ENCODE data around the gene CCL19.
A peak's percentile ranks its signal among the peaks of the same experiment; 100 is the strongest.

CCL19 gene

DNA sequence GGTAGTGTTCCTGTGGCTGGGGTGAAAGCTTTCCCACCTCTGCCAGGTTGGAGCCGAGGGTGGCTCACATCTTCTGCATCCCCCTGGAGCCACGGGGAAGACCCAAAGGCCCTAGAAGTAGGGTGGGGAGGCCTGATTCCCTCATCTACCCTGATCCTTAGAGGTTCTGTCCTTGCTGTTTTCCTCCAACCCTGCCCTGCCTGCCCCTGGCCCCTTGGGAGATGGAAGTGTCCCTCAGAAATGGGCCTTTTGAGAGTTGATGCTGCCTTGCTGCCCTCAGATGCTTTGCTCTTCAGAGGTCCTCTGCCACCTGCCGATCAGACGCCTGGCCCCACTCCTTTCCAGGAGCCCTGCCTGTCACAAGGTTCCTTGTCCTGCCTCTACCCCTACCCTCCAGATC is 6.3 kb downstream of the CCL19 start:
- Mint-ChIP-seq H3K4me1 (peaks cover 8% of the 10 kb centered on the region), H3K27ac (no peak overlapping the region), H3K27me3 (no peaks in the 10 kb centered on the region), H3K4me3 (no peak overlapping the region), H3K9me3 (no peaks in the 10 kb centered on the region), H3K36me3 (no peaks in the 10 kb centered on the region)

DNA sequence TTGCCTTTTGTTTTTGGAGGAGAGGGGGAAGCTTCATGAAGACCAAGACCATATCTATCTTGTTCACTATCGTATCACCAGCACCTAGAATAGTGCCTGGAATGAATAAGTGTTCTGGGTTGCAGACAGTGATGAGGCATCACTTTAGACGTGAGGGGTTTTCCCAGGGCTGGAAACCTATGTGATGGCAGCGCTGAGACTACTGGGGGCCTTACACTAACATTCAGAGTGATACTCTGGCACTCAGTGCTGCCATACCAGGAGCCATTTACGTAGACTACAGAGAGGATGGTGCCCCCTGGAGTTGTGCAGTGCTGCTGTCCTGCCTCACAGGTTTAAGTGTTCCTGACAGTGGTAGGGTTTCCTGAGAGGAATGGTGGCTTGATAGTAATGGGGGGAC is 6.9 kb downstream of the CCL19 start:
- Mint-ChIP-seq H3K27me3 (no peaks in the 10 kb centered on the region), H3K4me3 (no peak overlapping the region), H3K36me3 (no peaks in the 10 kb centered on the region), H3K27ac (no peak overlapping the region), H3K4me1 (peaks cover 8% of the 10 kb centered on the region), H3K9me3 (no peaks in the 10 kb centered on the region)

DNA sequence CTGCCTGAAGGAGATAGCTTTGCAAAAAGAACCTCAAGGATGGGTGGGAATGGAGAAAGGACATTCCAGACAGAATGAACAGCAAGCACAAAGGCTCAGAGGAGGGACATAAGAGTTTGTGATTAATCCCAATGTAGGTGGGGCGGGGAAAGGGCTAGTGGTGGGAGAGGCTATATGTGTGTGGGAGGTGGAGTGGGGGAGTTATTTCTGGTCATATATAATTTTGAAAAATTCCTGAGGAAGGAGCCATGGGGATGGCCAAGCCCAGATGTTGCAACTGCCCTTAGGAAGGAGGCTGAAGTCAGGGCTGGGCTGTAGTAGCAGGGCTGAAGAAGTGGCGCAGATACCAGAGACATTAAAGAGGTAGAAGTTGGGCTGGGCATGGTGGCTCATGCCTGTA is 15.2 kb downstream of the CCL19 start:
- Mint-ChIP-seq H3K36me3 (no peaks in the 10 kb centered on the region), H3K27me3 (no peaks in the 10 kb centered on the region), H3K9me3 (no peaks in the 10 kb centered on the region), H3K4me3 (no peak overlapping the region), H3K4me1 (peaks cover 4% of the 10 kb centered on the region), H3K27ac (no peak overlapping the region)

DNA sequence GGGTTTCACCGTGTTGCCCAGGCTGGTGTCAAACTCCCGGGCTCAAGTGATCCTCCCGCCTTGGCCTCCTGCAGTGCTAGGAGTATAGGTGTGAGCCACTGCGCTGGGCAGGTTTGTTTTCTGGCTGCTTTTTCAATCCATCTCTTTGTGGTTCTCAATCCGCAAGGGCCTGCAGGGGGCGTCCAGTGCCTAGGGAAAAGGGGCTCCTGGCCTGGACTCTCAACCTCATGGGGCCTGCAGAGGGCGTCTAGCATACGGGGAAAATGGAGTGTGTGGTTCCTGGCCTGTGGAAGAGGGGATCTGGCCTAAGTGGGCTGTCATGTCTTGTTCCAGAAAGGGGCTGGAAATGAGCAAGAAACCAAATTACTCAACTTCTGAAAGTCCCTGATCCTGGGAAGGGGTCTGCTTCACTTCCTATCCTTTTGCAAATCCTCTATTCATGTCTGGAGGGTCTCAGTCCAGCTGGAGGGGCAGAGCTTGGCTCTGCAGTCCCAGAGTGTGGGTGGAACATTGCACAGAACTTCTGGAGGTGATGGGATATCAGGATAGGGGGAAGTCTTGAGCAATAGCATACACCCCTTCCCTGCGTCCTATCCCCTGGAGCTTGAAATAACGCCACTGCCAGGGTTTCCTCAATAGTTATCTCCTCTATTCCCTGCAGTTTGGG is 15.9 kb downstream of the CCL19 start:
- H3K27ac Mint-ChIP-seq: no peak overlapping the region
- H3K36me3 Mint-ChIP-seq: peaks cover 3% of the 10 kb centered on the region
- peaks cover 4% of the 10 kb centered on the region for H3K4me1 Mint-ChIP-seq
- H3K27me3 Mint-ChIP-seq: no peaks in the 10 kb centered on the region
- H3K4me3 Mint-ChIP-seq: no peak overlapping the region
- no peaks in the 10 kb centered on the region for H3K9me3 Mint-ChIP-seq

DNA sequence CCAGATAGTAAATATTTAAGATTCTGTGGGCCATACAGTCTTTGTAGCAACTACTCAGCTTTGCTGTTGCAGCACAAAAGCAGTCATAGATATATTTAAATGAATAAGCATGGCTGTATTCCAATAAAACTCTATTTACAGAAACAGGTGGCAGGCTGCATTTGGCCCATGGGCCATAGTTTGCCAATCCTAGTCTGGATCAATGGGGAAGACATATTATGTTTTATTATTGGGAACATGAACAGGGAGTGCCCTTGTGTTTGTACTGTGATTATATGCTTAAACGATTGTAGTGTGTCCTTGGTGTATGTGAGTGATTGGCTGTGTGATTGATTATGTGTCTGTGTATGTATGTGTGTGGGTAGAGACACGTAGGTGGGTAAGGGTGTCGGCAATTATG is 16.6 kb downstream of the CCL19 start:
- Mint-ChIP-seq H3K9me3 (peaks cover 3% of the 10 kb centered on the region), H3K27me3 (no peaks in the 10 kb centered on the region), H3K36me3 (peaks cover 6% of the 10 kb centered on the region), H3K27ac (no peak overlapping the region), H3K4me3 (no peak overlapping the region), H3K4me1 (peaks cover 4% of the 10 kb centered on the region)

DNA sequence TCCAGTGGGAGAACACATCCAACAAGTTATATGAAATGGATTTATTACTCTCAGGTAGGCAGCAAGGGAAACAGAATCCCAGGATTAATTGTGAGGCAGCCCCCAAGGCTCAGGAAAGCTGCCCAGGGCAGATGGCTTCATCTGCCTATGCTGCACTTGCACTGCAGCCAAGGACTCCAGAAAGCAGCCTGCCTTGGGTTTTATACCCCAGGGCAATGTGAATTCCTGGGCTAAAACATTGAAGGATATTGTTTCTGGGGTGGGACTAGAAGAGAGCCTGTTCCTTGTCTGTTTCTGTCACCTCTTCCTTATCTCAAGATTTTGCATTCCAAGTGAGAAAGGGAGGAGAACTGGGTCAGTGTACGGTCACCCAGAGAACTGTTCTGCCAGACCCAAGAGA is 19.8 kb downstream of the CCL19 start:
- Mint-ChIP-seq H3K36me3 (peaks cover 12% of the 10 kb centered on the region), H3K9me3 (peaks cover 9% of the 10 kb centered on the region), H3K4me3 (no peak overlapping the region), H3K27me3 (no peaks in the 10 kb centered on the region), H3K27ac (no peak overlapping the region), H3K4me1 (peaks cover 11% of the 10 kb centered on the region)

DNA sequence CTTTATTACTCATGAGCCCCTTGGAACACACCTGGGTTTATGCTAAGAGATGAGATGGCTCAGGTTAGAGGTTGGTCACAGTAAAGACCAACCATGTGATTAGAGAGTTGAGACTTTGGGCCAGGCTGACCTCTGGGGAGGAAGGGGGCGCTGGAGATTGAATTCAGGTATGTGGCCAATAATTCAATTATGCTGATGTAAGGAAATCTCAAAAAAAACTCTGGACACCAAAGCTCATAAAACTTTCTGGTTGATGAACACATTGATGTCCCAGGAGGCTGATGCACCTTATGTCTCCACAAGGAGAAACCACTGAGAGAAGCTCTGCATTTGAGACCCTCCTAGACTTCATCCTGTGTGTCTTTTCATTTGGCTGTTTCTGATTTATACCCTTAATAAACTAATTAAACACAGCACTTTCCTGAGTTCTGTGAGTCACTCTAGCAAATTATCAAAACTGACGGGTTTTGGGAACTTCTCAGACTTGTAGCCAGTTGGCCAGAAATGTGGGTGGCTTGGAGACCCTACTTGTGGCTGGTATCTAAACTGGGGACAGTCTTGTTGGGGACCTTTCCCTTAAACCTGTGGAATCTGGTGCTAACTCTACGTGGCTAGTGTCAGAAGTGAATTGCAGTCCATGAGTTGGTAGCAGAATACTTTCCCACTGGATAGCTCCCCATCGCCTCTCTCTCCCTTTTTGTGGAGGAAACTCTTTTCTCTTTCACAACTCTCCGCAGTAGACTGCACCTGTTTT is 21.1 kb downstream of the CCL19 start:
- Mint-ChIP-seq H3K27me3 (no peaks in the 10 kb centered on the region), H3K4me3 (no peak overlapping the region), H3K4me1 (peaks cover 11% of the 10 kb centered on the region), H3K36me3 (peaks cover 12% of the 10 kb centered on the region), H3K27ac (no peak overlapping the region), H3K9me3 (peaks cover 9% of the 10 kb centered on the region)

DNA sequence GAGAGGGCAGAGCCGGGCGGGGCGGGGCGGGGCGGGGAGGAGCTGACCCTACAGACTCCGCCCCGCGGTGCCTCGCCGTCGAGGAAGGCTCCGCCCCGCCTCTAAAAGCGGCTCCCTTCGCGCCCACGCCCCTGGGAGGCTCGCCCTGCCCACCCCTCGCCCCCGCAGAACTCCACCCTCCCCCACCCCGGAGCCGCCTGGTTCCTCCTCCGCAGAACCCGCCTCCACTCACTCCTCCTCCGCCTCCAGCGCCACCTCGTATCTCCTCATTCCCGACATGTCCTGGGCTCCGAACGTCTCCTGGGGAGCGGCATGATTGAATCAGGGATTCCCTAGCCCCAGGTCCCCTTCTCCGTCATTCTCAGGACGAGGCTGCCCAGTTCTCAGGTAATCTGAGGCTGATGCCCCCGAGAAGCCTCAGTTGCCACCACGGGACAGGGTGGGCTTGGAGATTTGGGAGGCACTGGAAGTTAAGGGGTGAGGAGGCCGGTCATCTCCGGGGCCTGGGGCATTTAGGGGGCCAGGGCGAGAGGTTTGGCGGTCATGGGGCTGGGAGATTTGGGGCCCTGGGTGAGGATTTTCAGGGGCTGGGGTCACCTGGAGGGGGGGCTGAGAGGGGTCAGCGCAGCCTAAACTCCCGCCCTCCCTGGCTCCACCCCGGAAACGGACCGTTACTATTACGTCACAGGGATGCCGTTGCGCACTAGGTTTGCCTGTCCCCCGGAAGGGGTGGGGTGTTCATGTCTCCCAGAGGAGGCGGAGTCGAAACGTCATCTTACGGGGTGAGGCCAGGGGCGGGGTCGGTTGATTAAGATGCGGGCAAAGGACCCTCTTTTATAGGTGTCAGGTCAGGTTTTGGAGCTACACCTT is 25.5 kb downstream of the CCL19 start:
- peaks cover 48% of the 10 kb centered on the region for H3K4me1 Mint-ChIP-seq
- H3K9me3 Mint-ChIP-seq: peaks cover 9% of the 10 kb centered on the region
- H3K4me3 Mint-ChIP-seq: peak overlapping the region; percentile 87
- no peaks in the 10 kb centered on the region for H3K27me3 Mint-ChIP-seq
- H3K36me3 Mint-ChIP-seq: peaks cover 12% of the 10 kb centered on the region
- peak overlapping the region; percentile 27 for H3K27ac Mint-ChIP-seq

DNA sequence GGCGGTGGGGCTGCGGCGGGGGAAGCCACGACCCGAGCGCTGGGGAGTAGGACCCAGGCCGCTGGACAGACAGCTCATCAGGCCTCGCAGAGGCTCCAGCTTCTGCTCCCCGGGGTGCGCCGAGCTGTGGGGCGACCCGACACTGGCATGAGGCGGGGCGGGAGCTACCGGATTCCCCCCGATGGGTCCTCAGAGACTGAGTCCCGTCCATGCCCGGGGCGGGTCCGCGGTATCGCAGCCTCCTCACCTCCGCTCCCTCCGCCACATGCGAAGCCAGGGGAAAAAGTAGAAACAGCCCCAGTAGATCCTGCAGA is 26.1 kb downstream of the CCL19 start:
- peaks cover 11% of the 10 kb centered on the region for H3K36me3 Mint-ChIP-seq
- H3K4me1 Mint-ChIP-seq: peaks cover 50% of the 10 kb centered on the region
- H3K9me3 Mint-ChIP-seq: peaks cover 9% of the 10 kb centered on the region

DNA sequence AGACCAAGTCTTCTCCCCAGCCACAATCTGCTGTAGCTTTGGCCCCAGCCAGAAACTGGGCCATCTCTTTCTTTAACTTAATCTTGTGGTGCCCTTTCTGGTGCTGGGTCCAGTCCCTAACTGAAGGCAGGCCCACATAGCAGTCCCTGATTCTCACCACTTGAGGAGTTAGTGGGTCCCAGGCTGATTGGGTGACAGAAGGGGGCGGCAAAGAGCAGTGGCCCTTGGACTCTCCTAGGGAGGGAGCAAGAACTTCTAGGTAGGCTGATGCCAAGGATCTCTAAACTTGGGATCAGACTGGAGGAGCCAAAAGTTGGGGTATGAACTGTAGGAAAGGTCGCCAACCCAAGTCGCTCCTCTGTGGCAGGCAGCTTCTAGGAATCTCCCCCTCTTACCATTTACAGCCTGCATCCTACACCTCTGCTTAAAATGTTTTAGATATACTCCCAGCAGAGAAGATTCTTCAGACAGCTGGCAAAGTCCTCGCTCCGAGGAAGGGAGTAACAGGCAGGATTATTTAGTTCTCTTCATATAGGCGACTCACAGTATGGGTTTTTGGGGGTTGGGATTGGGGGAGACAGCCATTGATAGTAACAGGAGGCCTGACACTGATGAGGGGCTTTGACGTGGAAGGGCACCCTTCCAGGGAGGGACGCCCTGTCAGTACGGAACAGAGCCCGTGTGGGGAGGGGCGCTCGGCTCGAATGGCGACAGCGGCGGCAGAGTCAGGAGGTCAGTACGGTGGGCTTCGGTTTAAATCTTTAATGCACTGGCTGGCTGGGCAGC is 26.6 kb downstream of the CCL19 start:
- Mint-ChIP-seq H3K4me3 (peak overlapping the region; percentile 87), H3K36me3 (peaks cover 8% of the 10 kb centered on the region), H3K27me3 (no peaks in the 10 kb centered on the region), H3K9me3 (peaks cover 6% of the 10 kb centered on the region), H3K4me1 (peaks cover 50% of the 10 kb centered on the region), H3K27ac (peak overlapping the region; percentile 84)

More for the DNA sequence above, 26.1 kb downstream of the CCL19 start:
- Mint-ChIP-seq H3K4me3 (peak overlapping the region; percentile 87), H3K27ac (no peak overlapping the region), H3K27me3 (no peaks in the 10 kb centered on the region)

DNA sequence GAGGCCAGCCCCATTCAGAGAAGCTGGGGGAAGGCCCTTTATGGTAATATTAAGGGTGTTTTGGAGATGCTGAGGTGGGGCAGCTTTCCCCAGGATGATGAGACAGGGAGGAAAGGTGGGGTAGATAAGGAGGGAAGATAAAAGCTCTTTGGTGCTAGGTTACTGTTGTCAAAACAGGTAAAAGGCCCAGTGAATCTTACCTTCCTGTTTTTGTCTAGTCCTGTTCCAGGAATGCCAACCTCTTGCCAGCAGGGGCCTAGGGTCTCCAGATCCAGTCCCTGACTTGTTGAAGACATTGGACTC is 27.8 kb downstream of the CCL19 start:
- H3K9me3 Mint-ChIP-seq: no peaks in the 10 kb centered on the region
- peaks cover 2% of the 10 kb centered on the region for H3K36me3 Mint-ChIP-seq
- peak overlapping the region; percentile 26 for H3K4me3 Mint-ChIP-seq
- no peaks in the 10 kb centered on the region for H3K27me3 Mint-ChIP-seq
- H3K27ac Mint-ChIP-seq: peak overlapping the region; percentile 84
- H3K4me1 Mint-ChIP-seq: peaks cover 50% of the 10 kb centered on the region

DNA sequence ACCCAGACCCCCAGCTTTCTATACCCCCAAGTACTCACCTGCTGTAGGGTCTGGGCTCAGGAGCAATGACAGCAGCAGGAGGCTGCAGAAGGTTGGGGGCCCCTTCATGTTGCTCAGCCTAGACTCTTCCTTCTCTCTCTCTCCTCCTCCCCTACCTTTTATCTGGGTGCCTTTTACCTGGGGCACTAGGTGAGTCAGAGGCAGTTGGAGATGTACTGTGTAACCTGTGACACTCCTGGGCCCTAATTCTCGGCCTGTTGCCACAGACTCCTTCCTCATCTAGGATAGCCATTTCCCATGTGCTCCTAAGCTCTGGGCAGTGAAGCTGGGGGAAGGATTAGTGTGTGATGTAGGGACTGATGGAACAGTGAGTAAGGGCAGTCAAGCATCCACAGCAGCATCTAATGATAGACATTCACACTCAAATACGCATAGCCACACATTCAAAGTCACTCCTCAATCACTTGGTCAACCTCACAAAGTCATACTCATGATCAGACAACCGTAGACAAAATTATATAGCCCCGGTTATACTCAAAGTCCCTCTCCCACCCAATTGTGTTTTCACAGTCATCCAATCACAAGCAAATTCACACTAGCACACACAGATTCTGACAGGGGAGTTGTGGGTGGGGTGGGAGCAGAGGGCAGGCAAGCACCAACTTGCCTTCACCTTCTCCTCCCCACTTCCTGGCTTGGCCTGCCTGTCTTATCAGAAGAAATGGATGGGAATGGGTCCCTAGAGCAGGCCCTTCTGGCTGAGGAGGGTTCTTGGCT is 28.4 kb downstream of the CCL19 start, which contains the start of gene CCL27:
TSS of gene CCL27 (minus strand) at position 132 of the 777 bp plus-strand sequence. CDS start at position 108, 24 bp downstream.
- H3K27ac Mint-ChIP-seq: peak within 1 kb of the TSS; percentile 84
- no peaks in the 10 kb centered on the region for H3K27me3 Mint-ChIP-seq
- H3K9me3 Mint-ChIP-seq: no peaks in the 10 kb centered on the region
- peak within 1 kb of the TSS; percentile 26 for H3K4me3 Mint-ChIP-seq
- H3K36me3 Mint-ChIP-seq: peaks cover 2% of the 10 kb centered on the region
- H3K4me1 Mint-ChIP-seq: peaks cover 50% of the 10 kb centered on the region

DNA sequence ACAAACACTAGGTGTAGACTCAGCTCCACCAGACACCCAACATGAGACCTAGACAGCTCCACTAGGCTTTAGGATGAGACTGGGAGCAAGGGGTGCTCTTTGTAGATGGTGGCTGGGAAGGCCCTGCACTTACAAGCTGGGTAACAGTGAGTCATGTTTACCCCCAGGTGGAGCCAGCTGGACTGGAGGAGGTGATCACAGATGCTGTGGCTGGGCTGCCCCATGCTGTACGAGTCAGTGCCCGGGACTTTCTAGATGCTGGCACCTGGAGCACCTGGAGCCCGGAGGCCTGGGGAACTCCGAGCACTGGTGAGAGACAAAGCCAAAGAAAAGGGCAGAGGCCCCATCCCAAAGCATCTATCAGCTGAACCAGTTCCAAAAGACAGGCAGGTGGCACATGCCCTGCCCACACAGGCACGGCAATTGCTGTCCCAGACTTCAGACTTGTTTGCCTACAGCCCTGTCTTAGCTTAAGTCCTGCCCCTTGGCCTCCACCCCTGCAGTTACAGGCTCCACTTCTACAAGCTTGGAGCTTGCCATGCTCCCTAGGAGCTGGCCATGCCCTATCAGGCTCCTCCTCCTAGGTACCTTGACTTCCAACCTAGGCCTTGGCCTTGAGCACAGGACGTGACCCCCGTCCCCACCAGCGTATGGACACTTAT is 31.4 kb downstream of the CCL19 start:
- peaks cover 48% of the 10 kb centered on the region for H3K4me1 Mint-ChIP-seq
- H3K27ac Mint-ChIP-seq: no peak overlapping the region
- no peaks in the 10 kb centered on the region for H3K27me3 Mint-ChIP-seq
- H3K36me3 Mint-ChIP-seq: peaks cover 2% of the 10 kb centered on the region
- H3K9me3 Mint-ChIP-seq: no peaks in the 10 kb centered on the region
- no peak overlapping the region for H3K4me3 Mint-ChIP-seq

DNA sequence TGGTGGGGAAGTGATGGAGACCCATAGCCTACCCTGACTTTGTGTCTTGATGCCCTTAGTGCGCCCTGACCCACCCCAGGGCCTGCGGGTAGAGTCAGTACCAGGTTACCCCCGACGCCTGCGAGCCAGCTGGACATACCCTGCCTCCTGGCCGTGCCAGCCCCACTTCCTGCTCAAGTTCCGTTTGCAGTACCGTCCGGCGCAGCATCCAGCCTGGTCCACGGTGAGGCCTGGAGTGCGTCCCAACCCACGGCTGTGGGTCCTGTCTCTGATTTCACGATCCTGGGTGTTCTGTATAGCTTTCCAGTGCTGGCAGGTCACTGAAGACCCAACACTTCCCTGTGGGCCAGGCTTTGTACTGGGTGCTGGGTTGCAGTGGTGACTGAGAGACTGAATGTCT is 32.6 kb downstream of the CCL19 start:
- Mint-ChIP-seq H3K27me3 (no peaks in the 10 kb centered on the region), H3K9me3 (no peaks in the 10 kb centered on the region), H3K4me1 (peaks cover 41% of the 10 kb centered on the region), H3K4me3 (no peak overlapping the region), H3K36me3 (peaks cover 2% of the 10 kb centered on the region), H3K27ac (no peak overlapping the region)

All from activated naive CD4-positive, alpha-beta T cell treated with anti-CD3 and anti-CD28 coated beads, Interleukin-2, amount 50 U/mL, for 24 hours (primary cell).